Measurements from ENCODE around the gene ADARB2.

- TF ChIP-seq CTCF (conservative IDR thresholded peaks at IDR 0.05 in 1 of 2, IDR thresholded peaks at IDR 0.05 in 1 of 2; ENCODE audit: low read depth in 1 of 2, low read length in 2 of 2) (no peak), EZH2 (IDR thresholded peaks at IDR 0.05; ENCODE audit: low read length, missing control alignments) (no peak)
Measured at GRCh38 chr10:1299041-1299726, 438.1 kb downstream of the ADARB2 start.
